ENCODE data around the gene SACS. TPM values are rescaled to one million over a fixed set of nuclear protein-coding genes. Genes with fewer than 3 reads are reported as not detected.

Gene SACS
- total and polyA plus RNA-seq, 2 donors (not counting 1 experiment from before 2014, with no cell fraction given), result 6.8 to 21.4 TPM

DNA sequence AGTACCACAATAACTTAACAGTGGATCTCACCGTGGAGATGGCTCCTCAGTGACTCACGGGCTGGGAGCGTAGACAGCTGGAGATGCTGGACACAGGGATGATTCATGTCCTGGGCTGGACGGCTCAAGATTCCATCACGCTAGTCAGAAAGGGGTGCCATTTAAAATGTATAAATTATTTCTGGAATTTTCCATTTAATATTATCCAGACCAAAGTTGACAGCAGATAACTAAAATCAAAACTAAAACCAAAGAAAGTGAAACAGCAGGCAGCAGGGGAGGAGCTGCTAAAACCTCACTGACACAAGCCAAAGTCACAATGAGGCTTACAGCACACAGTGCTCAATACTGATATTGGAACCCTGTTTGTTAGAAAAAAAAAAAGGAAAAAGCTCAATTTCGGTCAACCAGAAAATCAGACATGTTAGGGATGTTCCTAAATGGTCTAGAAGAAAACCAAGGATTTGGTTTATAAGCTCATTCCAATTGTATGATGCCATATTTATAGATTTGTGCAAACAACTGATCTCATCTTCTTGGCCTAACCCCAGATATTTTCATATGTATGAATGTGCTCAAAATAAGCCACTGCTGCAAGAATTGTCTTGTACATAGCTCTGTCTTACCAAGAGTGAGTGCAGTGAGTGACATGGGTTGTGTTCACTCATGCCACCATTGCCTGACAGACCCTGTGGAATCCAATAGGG, 111.8 kb downstream of the SACS start:
- no peak for ATAC-seq (ENCODE audit: low read depth)
- Histone ChIP-seq H2AFZ (ENCODE audit: insufficient read depth, low read depth, low read length, poor library complexity, severe bottlenecking) (no peak overlapping the region), H4K20me1 (ENCODE audit: control insufficient read depth, insufficient read depth, low read length, poor library complexity, severe bottlenecking) (no peaks in the 10 kb centered on the region), H3K36me3 (replicated peaks in 1 of 2; ENCODE audit: control extremely low read depth in 1 of 2, control insufficient read depth in 1 of 2, extremely low read depth in 1 of 2, insufficient read depth in 2 of 2, low read length in 1 of 2) (no peaks in the 10 kb centered on the region), H3K4me3 (ENCODE audit: control extremely low read depth in 1 of 5, extremely low read depth in 1 of 5, insufficient read depth in 1 of 5, low read depth in 2 of 5, low read length in 4 of 5) (peak overlapping the region in 2 of 5 experiments; percentile 26 to 44), H3K9ac (ENCODE audit: low read length) (peak overlapping the region; percentile 44), H3K79me2 (ENCODE audit: control insufficient read depth, insufficient read depth, low read length) (no peaks in the 10 kb centered on the region), H3K27me3 (replicated peaks in 1 of 4; ENCODE audit: control extremely low read depth in 1 of 4, control insufficient read depth in 3 of 4, insufficient read depth in 4 of 4, low read length in 3 of 4) (peaks cover 0 to 3% (median 0%) of the 10 kb centered on the region in 4 experiments), H3K9me3 (ENCODE audit: control extremely low read depth in 1 of 3, control insufficient read depth in 2 of 3, insufficient read depth in 1 of 3, low read length in 2 of 3) (no peaks in the 10 kb centered on the region), H3K4me2 (replicated peaks; ENCODE audit: low read depth, low read length, poor library complexity, severe bottlenecking) (peak overlapping the region; percentile 21), H3K27ac (ENCODE audit: low read length in 2 of 2) (no peak overlapping the region), H3K4me1 (ENCODE audit: control insufficient read depth in 2 of 2, insufficient read depth in 2 of 2, low read length in 2 of 2) (no peaks in the 10 kb centered on the region)
- H3K27ac Mint-ChIP-seq, result no peak overlapping the region
- H3K4me1 Mint-ChIP-seq, result peaks cover 3% of the 10 kb centered on the region
- no peak for TF ChIP-seq EZH2 (IDR thresholded peaks at IDR 0.05; ENCODE audit: borderline replicate concordance, insufficient read depth, low read depth, low read length, poor library complexity, severe bottlenecking)
- TF ChIP-seq, protein P1, sequence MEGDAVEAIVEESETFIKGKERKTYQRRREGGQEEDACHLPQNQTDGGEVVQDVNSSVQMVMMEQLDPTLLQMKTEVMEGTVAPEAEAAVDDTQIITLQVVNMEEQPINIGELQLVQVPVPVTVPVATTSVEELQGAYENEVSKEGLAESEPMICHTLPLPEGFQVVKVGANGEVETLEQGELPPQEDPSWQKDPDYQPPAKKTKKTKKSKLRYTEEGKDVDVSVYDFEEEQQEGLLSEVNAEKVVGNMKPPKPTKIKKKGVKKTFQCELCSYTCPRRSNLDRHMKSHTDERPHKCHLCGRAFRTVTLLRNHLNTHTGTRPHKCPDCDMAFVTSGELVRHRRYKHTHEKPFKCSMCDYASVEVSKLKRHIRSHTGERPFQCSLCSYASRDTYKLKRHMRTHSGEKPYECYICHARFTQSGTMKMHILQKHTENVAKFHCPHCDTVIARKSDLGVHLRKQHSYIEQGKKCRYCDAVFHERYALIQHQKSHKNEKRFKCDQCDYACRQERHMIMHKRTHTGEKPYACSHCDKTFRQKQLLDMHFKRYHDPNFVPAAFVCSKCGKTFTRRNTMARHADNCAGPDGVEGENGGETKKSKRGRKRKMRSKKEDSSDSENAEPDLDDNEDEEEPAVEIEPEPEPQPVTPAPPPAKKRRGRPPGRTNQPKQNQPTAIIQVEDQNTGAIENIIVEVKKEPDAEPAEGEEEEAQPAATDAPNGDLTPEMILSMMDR (IDR thresholded peaks at IDR 0.05), result no peak
- ChIA-PET POLR2A (no interaction called here), CTCF (no interaction called here)
- WGBS (ENCODE audit: insufficient coverage), result 100% methylated on average over 2 of the region's 6 CpGs
- H3K9me3 Mint-ChIP-seq (ENCODE audit: insufficient read depth), result no peaks in the 10 kb centered on the region
- intact Hi-C loops (cut with micrococcal nuclease), result no loop called here
- H3K4me3 Mint-ChIP-seq, result peak overlapping the region; percentile 50
- H3K27me3 Mint-ChIP-seq, result peaks cover 17% of the 10 kb centered on the region
- no peak for DNase-seq

DNA sequence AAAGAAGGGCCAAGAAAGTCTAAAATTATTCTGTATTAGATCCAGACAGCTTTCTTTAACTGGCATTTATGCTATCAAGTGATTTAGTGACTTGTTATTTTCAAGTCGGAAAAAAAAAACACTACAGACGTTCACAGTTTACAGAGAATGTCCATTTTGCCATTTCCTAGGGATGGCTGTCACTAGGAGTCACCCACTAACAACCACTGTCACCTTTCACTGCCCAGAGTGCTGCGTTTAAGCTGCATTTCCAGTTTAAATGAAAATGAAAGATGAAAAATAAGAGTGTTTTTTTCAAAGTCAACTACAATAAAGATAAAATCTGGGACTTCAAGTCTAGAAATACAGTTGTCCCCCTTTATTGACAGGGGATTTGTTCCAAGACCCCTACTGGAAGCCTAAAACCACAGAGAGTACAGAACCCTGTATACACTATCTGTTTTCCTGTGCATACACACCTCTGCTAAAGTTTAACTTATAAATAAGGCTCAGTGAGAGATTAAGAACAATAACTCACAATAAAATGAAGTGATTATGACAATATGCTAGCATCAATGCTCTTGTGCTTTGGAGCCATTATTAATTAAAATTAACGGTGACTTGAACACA, 112.5 kb downstream of the SACS start:
- H3K27ac ChIP-seq (ENCODE audit: low read length in 2 of 2), result no peak overlapping the region
- WGBS (ENCODE audit: insufficient coverage), result 89% methylated on average over 1 of the region's 4 CpGs
- H3K27ac Mint-ChIP-seq, result no peak overlapping the region
- peak overlapping the region in 2 of 5 experiments; percentile 26 to 44 for H3K4me3 ChIP-seq (ENCODE audit: control extremely low read depth in 1 of 5, extremely low read depth in 1 of 5, insufficient read depth in 1 of 5, low read depth in 2 of 5, low read length in 4 of 5)
- H3K9me3 Mint-ChIP-seq (ENCODE audit: insufficient read depth), result no peaks in the 10 kb centered on the region
- H4K20me1 ChIP-seq (ENCODE audit: control insufficient read depth, insufficient read depth, low read length, poor library complexity, severe bottlenecking), result no peaks in the 10 kb centered on the region
- H3K9me3 ChIP-seq (ENCODE audit: control extremely low read depth in 1 of 3, control insufficient read depth in 2 of 3, insufficient read depth in 1 of 3, low read length in 2 of 3), result no peaks in the 10 kb centered on the region
- ChIA-PET CTCF (no interaction called here), POLR2A (no interaction called here)
- no peak overlapping the region for H2AFZ ChIP-seq (ENCODE audit: insufficient read depth, low read depth, low read length, poor library complexity, severe bottlenecking)
- peaks cover 18% of the 10 kb centered on the region for H3K27me3 Mint-ChIP-seq
- no peaks in the 10 kb centered on the region for H3K79me2 ChIP-seq (ENCODE audit: control insufficient read depth, insufficient read depth, low read length)
- H3K4me1 ChIP-seq (ENCODE audit: control insufficient read depth in 2 of 2, insufficient read depth in 2 of 2, low read length in 2 of 2), result no peaks in the 10 kb centered on the region
- DNase-seq (no peak), ATAC-seq (ENCODE audit: low read depth) (no peak)
- H3K4me2 ChIP-seq (replicated peaks; ENCODE audit: low read depth, low read length, poor library complexity, severe bottlenecking), result peak overlapping the region; percentile 21
- H3K9ac ChIP-seq (ENCODE audit: low read length), result peak overlapping the region; percentile 44
- no peak for TF ChIP-seq EZH2 (IDR thresholded peaks at IDR 0.05; ENCODE audit: borderline replicate concordance, insufficient read depth, low read depth, low read length, poor library complexity, severe bottlenecking)
- TF ChIP-seq, protein P1 (IDR thresholded peaks at IDR 0.05), result no peak
- no peaks in the 10 kb centered on the region for H3K36me3 ChIP-seq (replicated peaks in 1 of 2; ENCODE audit: control extremely low read depth in 1 of 2, control insufficient read depth in 1 of 2, extremely low read depth in 1 of 2, insufficient read depth in 2 of 2, low read length in 1 of 2)
- intact Hi-C loops (cut with micrococcal nuclease), result no loop called here
- peaks cover 0 to 3% (median 0%) of the 10 kb centered on the region in 4 experiments for H3K27me3 ChIP-seq (replicated peaks in 1 of 4; ENCODE audit: control extremely low read depth in 1 of 4, control insufficient read depth in 3 of 4, insufficient read depth in 4 of 4, low read length in 3 of 4)
- H3K4me3 Mint-ChIP-seq, result peak overlapping the region; percentile 50
- H3K4me1 Mint-ChIP-seq, result peaks cover 3% of the 10 kb centered on the region
